WTC11 (cell line): ENCODE results near the gene GAK. TPM values are rescaled to one million over a fixed set of nuclear protein-coding genes. Genes with fewer than 3 reads are reported as not detected.

Experiments
- ATF1 ChIP-seq: sonication (generic); formaldehyde crosslinking; IDR thresholded peaks from 2 replicates; pipeline ENCODE4 v1.8.1; 2023; ENCODE audit warnings: mild to moderate bottlenecking, moderate library complexity, missing genetic modification reagents
- CREB1 ChIP-seq: sonication (generic); formaldehyde crosslinking; IDR thresholded peaks from 2 replicates; pipeline ENCODE4 v1.8.0; 2023; ENCODE audit warnings: mild to moderate bottlenecking, missing genetic modification reagents
- CREM ChIP-seq: sonication (generic); formaldehyde crosslinking; IDR thresholded peaks from 2 replicates; pipeline ENCODE4 v1.8.1; 2022; ENCODE audit warnings: mild to moderate bottlenecking, missing genetic modification reagents, moderate library complexity
- ESRRA ChIP-seq: sonication (generic); formaldehyde crosslinking; IDR thresholded peaks from 2 replicates; pipeline ENCODE4 v1.8.1; 2022; ENCODE audit warnings: mild to moderate bottlenecking, missing genetic modification reagents, borderline replicate concordance
- ETV6 ChIP-seq: sonication (generic); formaldehyde crosslinking; IDR thresholded peaks from 2 replicates; pipeline ENCODE4 v1.8.1; 2022; ENCODE audit warnings: mild to moderate bottlenecking, missing genetic modification reagents
- FOXK1 ChIP-seq: sonication (generic); formaldehyde crosslinking; IDR thresholded peaks from 2 replicates; pipeline ENCODE4 v1.8.0; 2022; ENCODE audit warnings: mild to moderate bottlenecking, moderate library complexity, missing genetic modification reagents
- JUN ChIP-seq: sonication (generic); formaldehyde crosslinking; IDR thresholded peaks from 2 replicates; pipeline ENCODE4 v1.8.0; 2023; ENCODE audit warnings: mild to moderate bottlenecking, missing genetic modification reagents
- MYBL2 ChIP-seq: sonication (generic); formaldehyde crosslinking; IDR thresholded peaks from 2 replicates; pipeline ENCODE4 v1.8.1; 2023; ENCODE audit warnings: mild to moderate bottlenecking, moderate library complexity, missing genetic modification reagents
- NFE2L1 ChIP-seq: sonication (generic); formaldehyde crosslinking; IDR thresholded peaks from 2 replicates; pipeline ENCODE4 v1.8.1; 2023; ENCODE audit warnings: missing genetic modification reagents
- PREB ChIP-seq: sonication (generic); formaldehyde crosslinking; IDR thresholded peaks from 2 replicates; pipeline ENCODE4 v1.8.1; 2022; ENCODE audit warnings: mild to moderate bottlenecking, missing genetic modification reagents, moderate library complexity, borderline replicate concordance
- TEAD4 ChIP-seq: sonication (generic); formaldehyde crosslinking; IDR thresholded peaks from 2 replicates; pipeline ENCODE4 v1.8.0; 2022; ENCODE audit warnings: mild to moderate bottlenecking, missing genetic modification reagents
- ZNF138 ChIP-seq: sonication (generic); formaldehyde crosslinking; conservative IDR thresholded peaks from 2 replicates; pipeline ENCODE4 v1.8.1; 2022; ENCODE audit warnings: mild to moderate bottlenecking, moderate library complexity, missing genetic modification reagents
- ZNF232 ChIP-seq: sonication (generic); formaldehyde crosslinking; IDR thresholded peaks from 2 replicates; pipeline ENCODE4 v1.8.0; 2022; ENCODE audit warnings: mild to moderate bottlenecking, missing genetic modification reagents
- ZNF317 ChIP-seq: sonication (generic); formaldehyde crosslinking; IDR thresholded peaks from 2 replicates; pipeline ENCODE4 v1.8.1; 2023; ENCODE audit warnings: low read depth, mild to moderate bottlenecking, moderate library complexity, missing genetic modification reagents, borderline replicate concordance
- ZNF423 ChIP-seq: fragments of 250-450 bp; sonication (Bioruptor Pico); IDR thresholded peaks from 2 replicates; pipeline ENCODE4 v2.1.2; 2022; ENCODE audit warnings: mild to moderate bottlenecking, moderate library complexity
- total RNA-seq: library from RNA; stranded (reverse); gene quantifications from 3 replicates; pipeline ENCODE4 v1.2.3, GENCODE V29; 2021
- TF ChIP-seq, protein P1 (sequence below): fragments of 250-450 bp; sonication (Bioruptor Pico); IDR thresholded peaks from 2 replicates; pipeline ENCODE4 v2.1.2; 2022; ENCODE audit warnings: mild to moderate bottlenecking, moderate library complexity
- TF ChIP-seq, protein P2 (sequence below): fragments of 250-450 bp; sonication (Bioruptor Pico); IDR thresholded peaks from 2 replicates; pipeline ENCODE4 v1.9.0; 2021; ENCODE audit warnings: moderate library complexity, mild to moderate bottlenecking, inconsistent platforms, borderline replicate concordance
- TF ChIP-seq, protein P3 (sequence below): sonication (generic); formaldehyde crosslinking; IDR thresholded peaks from 2 replicates; pipeline ENCODE4 v1.8.0; 2022; ENCODE audit warnings: missing genetic modification reagents
- TF ChIP-seq, protein P4 (sequence below): sonication (generic); formaldehyde crosslinking; conservative IDR thresholded peaks from 2 replicates; pipeline ENCODE4 v1.8.1; 2022; ENCODE audit warnings: mild to moderate bottlenecking, missing genetic modification reagents
- TF ChIP-seq, protein P5 (sequence below): sonication (generic); formaldehyde crosslinking; IDR thresholded peaks from 2 replicates; pipeline ENCODE4 v1.8.0; 2022; ENCODE audit warnings: mild to moderate bottlenecking, missing genetic modification reagents
- TF ChIP-seq, protein P6 (sequence below): sonication (generic); formaldehyde crosslinking; IDR thresholded peaks from 2 replicates; pipeline ENCODE4 v1.8.0; 2022; ENCODE audit warnings: mild to moderate bottlenecking, missing genetic modification reagents
- TF ChIP-seq, protein P7 (sequence below): sonication (generic); formaldehyde crosslinking; IDR thresholded peaks from 2 replicates; pipeline ENCODE4 v1.8.0; 2023; ENCODE audit warnings: missing genetic modification reagents, mild to moderate bottlenecking, borderline replicate concordance

The GAK gene
- total RNA-seq, 1 experiment from 2014 or later, result 121 TPM

GRCh38 chr4:931960-932712 is at the start of gene GAK, which contains the start of gene TMEM175 (continued):
- TF ChIP-seq, protein P1, sequence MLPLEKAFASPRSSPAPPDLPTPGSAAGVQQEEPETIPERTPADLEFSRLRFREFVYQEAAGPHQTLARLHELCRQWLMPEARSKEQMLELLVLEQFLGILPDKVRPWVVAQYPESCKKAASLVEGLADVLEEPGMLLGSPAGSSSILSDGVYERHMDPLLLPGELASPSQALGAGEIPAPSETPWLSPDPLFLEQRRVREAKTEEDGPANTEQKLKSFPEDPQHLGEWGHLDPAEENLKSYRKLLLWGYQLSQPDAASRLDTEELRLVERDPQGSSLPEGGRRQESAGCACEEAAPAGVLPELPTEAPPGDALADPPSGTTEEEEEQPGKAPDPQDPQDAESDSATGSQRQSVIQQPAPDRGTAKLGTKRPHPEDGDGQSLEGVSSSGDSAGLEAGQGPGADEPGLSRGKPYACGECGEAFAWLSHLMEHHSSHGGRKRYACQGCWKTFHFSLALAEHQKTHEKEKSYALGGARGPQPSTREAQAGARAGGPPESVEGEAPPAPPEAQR (CRISPR knock-in tag), result no peak
- TF ChIP-seq JUN (CRISPR knock-in tag) (0 out of 2 replicates have a peak, but pooled peaks have one; percentile 61), ESRRA (CRISPR knock-in tag) (peak; percentile 88; the same call in 1 of the 2 replicates), ATF1 (CRISPR knock-in tag) (0 out of 2 replicates have a peak, but pooled peaks have one; percentile 82), ZNF317 (CRISPR knock-in tag) (no peak), ZNF232 (CRISPR knock-in tag) (peak; percentile 41; the same call in 1 of the 2 replicates), CREM (CRISPR knock-in tag) (peak; percentile 95), CREB1 (CRISPR knock-in tag) (peak; percentile 44; the same call in 1 of the 2 replicates), MYBL2 (CRISPR knock-in tag) (peak; percentile 90), PREB (no peak), FOXK1 (CRISPR knock-in tag) (peak; percentile 85), ZNF138 (CRISPR knock-in tag) (no peak), TEAD4 (CRISPR knock-in tag) (no peak), NFE2L1 (CRISPR knock-in tag) (peak; percentile 80; the same call in 1 of the 2 replicates), ETV6 (CRISPR knock-in tag) (peak; percentile 53), ZNF423 (CRISPR knock-in tag) (no peak)
- TF ChIP-seq, protein P2, sequence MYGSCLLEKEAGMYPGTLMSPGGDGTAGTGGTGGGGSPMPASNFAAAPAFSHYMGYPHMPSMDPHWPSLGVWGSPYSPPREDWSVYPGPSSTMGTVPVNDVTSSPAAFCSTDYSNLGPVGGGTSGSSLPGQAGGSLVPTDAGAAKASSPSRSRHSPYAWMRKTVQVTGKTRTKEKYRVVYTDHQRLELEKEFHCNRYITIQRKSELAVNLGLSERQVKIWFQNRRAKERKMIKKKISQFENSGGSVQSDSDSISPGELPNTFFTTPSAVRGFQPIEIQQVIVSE (CRISPR knock-in tag), result no peak
- TF ChIP-seq, protein P3, sequence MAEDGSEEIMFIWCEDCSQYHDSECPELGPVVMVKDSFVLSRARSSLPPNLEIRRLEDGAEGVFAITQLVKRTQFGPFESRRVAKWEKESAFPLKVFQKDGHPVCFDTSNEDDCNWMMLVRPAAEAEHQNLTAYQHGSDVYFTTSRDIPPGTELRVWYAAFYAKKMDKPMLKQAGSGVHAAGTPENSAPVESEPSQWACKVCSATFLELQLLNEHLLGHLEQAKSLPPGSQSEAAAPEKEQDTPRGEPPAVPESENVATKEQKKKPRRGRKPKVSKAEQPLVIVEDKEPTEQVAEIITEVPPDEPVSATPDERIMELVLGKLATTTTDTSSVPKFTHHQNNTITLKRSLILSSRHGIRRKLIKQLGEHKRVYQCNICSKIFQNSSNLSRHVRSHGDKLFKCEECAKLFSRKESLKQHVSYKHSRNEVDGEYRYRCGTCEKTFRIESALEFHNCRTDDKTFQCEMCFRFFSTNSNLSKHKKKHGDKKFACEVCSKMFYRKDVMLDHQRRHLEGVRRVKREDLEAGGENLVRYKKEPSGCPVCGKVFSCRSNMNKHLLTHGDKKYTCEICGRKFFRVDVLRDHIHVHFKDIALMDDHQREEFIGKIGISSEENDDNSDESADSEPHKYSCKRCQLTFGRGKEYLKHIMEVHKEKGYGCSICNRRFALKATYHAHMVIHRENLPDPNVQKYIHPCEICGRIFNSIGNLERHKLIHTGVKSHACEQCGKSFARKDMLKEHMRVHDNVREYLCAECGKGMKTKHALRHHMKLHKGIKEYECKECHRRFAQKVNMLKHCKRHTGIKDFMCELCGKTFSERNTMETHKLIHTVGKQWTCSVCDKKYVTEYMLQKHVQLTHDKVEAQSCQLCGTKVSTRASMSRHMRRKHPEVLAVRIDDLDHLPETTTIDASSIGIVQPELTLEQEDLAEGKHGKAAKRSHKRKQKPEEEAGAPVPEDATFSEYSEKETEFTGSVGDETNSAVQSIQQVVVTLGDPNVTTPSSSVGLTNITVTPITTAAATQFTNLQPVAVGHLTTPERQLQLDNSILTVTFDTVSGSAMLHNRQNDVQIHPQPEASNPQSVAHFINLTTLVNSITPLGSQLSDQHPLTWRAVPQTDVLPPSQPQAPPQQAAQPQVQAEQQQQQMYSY, result no peak
- TF ChIP-seq, protein P4, sequence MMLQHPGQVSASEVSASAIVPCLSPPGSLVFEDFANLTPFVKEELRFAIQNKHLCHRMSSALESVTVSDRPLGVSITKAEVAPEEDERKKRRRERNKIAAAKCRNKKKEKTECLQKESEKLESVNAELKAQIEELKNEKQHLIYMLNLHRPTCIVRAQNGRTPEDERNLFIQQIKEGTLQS, result no peak
- TF ChIP-seq, protein P5, sequence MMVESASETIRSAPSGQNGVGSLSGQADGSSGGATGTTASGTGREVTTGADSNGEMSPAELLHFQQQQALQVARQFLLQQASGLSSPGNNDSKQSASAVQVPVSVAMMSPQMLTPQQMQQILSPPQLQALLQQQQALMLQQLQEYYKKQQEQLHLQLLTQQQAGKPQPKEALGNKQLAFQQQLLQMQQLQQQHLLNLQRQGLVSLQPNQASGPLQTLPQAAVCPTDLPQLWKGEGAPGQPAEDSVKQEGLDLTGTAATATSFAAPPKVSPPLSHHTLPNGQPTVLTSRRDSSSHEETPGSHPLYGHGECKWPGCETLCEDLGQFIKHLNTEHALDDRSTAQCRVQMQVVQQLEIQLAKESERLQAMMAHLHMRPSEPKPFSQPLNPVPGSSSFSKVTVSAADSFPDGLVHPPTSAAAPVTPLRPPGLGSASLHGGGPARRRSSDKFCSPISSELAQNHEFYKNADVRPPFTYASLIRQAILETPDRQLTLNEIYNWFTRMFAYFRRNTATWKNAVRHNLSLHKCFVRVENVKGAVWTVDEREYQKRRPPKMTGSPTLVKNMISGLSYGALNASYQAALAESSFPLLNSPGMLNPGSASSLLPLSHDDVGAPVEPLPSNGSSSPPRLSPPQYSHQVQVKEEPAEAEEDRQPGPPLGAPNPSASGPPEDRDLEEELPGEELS, result peak; percentile 17; the same call in 1 of the 2 replicates
- TF ChIP-seq, protein P6, sequence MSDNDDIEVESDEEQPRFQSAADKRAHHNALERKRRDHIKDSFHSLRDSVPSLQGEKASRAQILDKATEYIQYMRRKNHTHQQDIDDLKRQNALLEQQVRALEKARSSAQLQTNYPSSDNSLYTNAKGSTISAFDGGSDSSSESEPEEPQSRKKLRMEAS (CRISPR knock-in tag), result peak; percentile 88
- TF ChIP-seq, protein P7, sequence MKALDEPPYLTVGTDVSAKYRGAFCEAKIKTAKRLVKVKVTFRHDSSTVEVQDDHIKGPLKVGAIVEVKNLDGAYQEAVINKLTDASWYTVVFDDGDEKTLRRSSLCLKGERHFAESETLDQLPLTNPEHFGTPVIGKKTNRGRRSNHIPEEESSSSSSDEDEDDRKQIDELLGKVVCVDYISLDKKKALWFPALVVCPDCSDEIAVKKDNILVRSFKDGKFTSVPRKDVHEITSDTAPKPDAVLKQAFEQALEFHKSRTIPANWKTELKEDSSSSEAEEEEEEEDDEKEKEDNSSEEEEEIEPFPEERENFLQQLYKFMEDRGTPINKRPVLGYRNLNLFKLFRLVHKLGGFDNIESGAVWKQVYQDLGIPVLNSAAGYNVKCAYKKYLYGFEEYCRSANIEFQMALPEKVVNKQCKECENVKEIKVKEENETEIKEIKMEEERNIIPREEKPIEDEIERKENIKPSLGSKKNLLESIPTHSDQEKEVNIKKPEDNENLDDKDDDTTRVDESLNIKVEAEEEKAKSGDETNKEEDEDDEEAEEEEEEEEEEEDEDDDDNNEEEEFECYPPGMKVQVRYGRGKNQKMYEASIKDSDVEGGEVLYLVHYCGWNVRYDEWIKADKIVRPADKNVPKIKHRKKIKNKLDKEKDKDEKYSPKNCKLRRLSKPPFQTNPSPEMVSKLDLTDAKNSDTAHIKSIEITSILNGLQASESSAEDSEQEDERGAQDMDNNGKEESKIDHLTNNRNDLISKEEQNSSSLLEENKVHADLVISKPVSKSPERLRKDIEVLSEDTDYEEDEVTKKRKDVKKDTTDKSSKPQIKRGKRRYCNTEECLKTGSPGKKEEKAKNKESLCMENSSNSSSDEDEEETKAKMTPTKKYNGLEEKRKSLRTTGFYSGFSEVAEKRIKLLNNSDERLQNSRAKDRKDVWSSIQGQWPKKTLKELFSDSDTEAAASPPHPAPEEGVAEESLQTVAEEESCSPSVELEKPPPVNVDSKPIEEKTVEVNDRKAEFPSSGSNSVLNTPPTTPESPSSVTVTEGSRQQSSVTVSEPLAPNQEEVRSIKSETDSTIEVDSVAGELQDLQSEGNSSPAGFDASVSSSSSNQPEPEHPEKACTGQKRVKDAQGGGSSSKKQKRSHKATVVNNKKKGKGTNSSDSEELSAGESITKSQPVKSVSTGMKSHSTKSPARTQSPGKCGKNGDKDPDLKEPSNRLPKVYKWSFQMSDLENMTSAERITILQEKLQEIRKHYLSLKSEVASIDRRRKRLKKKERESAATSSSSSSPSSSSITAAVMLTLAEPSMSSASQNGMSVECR, result peak; percentile 87
